ENCODE data around the gene WDTC1.
A peak's percentile ranks its signal among the peaks of the same experiment; 100 is the strongest.

WDTC1 gene

GRCh38 chr1:27351541-27352107 lies 117.2 kb downstream of the WDTC1 start:
- no peak for DNase-seq (ENCODE audit: low read depth in 2 of 2, low spot score in 1 of 2)

GRCh38 chr1:27353166-27353565 lies 118.7 kb downstream of the WDTC1 start:
- no peak for DNase-seq (ENCODE audit: low read depth in 2 of 2, low spot score in 1 of 2)

GRCh38 chr1:27353629-27354028 lies 119.2 kb downstream of the WDTC1 start:
- no peak for DNase-seq (ENCODE audit: low read depth in 2 of 2, low spot score in 1 of 2)

GRCh38 chr1:27355683-27356082 lies 121.3 kb downstream of the WDTC1 start:
- DNase-seq (ENCODE audit: low read depth in 2 of 2, low spot score in 1 of 2): no peak

- DNase-seq (ENCODE audit: low read depth in 2 of 2, low spot score in 1 of 2): no peak
These were observed 121.8 kb downstream of the WDTC1 start for GRCh38 chr1:27356277-27356618.

GRCh38 chr1:27356619-27357280 lies 122.3 kb downstream of the WDTC1 start:
- no peak for DNase-seq (ENCODE audit: low read depth in 2 of 2, low spot score in 1 of 2)

- peak; percentile 54 to 61 for DNase-seq (ENCODE audit: low read depth in 2 of 2, low spot score in 1 of 2)
These were observed 123.0 kb downstream of the WDTC1 start for GRCh38 chr1:27357281-27358037.

Data from stimulated activated CD8-positive, alpha-beta memory T cell treated with anti-CD3 and anti-CD28 coated beads, Interleukin-4, amount 100 ng/mL, for 4 hours (primary cell).